ENCODE measurements around the gene ATP10A. TPM values are rescaled to one million over a fixed set of nuclear protein-coding genes. Genes with fewer than 3 reads are reported as not detected.
A peak's percentile ranks its signal among the peaks of the same experiment; 100 is the strongest.

ATP10A gene
- total RNA-seq, 4 donors from 2014 or later, result 3.8 to 7.1 (median 5.2) TPM

DNA sequence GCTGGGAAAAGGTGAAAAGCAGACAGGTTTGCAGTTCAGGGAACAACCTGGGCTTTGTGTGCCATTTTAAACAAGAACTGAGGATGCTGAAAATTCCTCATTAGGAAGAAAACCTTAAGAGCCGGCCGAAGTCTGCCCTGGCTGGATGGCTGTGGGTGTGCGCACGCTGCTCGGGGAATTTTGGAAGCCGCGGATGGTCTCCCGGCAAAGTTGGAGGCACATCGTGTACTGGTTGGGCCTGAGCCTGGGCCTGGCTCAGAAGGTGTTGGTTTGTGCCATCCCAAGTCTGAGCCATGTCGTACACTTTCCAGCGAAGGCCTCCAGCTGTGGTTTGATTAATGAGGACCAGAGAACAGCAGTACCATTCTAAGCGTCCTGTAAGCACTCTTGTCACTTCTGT is 188.2 kb downstream of the ATP10A start:
- Histone ChIP-seq H3K27ac (peak overlapping the region; percentile 64), H3K27me3 (no peaks in the 10 kb centered on the region), H3K36me3 (no peaks in the 10 kb centered on the region), H3K4me1 (peaks cover 46% of the 10 kb centered on the region), H3K4me3 (no peak overlapping the region), H3K9me3 (no peaks in the 10 kb centered on the region)
- peak in 1 of 2 donors; percentile 85 for DNase-seq (ENCODE audit: low spot score in 2 of 2)
- 39% methylated on average over 12 of the region's 12 CpGs for WGBS
- TF ChIP-seq EP300 (IDR thresholded peaks at IDR 0.05) (peak; percentile 86), POLR2A (IDR thresholded peaks at IDR 0.05) (no peak), POLR2AphosphoS5 (IDR thresholded peaks at IDR 0.05) (peak in 2 of 3 donors; percentile 37 to 78)
- TF ChIP-seq, protein P1, sequence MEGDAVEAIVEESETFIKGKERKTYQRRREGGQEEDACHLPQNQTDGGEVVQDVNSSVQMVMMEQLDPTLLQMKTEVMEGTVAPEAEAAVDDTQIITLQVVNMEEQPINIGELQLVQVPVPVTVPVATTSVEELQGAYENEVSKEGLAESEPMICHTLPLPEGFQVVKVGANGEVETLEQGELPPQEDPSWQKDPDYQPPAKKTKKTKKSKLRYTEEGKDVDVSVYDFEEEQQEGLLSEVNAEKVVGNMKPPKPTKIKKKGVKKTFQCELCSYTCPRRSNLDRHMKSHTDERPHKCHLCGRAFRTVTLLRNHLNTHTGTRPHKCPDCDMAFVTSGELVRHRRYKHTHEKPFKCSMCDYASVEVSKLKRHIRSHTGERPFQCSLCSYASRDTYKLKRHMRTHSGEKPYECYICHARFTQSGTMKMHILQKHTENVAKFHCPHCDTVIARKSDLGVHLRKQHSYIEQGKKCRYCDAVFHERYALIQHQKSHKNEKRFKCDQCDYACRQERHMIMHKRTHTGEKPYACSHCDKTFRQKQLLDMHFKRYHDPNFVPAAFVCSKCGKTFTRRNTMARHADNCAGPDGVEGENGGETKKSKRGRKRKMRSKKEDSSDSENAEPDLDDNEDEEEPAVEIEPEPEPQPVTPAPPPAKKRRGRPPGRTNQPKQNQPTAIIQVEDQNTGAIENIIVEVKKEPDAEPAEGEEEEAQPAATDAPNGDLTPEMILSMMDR (IDR thresholded peaks at IDR 0.05), result no peak

DNA sequence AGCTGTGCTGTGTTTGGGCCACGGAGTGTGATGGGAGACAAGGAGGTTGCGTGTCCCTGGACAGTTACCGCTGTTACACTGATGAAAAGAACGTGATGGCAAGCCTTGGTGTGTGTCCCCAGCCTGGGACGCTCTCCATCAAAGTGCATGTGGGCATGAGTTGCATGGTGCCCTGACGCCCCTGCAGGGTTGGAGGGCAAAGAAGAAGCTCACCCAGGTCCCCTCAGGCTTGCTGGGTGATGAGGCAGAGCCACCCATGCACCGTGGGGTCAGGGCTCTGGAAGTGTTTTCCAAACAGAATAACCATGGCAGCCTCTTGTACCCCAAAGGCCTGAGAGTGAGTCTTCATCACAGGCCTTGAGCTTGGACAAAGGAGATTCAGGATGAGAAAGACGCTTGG is 189.2 kb downstream of the ATP10A start:
- DNase-seq (ENCODE audit: low spot score in 2 of 2), result no peak
- Histone ChIP-seq H3K27me3 (no peaks in the 10 kb centered on the region), H3K27ac (peak overlapping the region; percentile 64), H3K4me3 (no peak overlapping the region), H3K4me1 (peaks cover 50% of the 10 kb centered on the region), H3K9me3 (no peaks in the 10 kb centered on the region), H3K36me3 (no peaks in the 10 kb centered on the region)
- 86% methylated on average over 5 of the region's 8 CpGs for WGBS
- TF ChIP-seq POLR2A (IDR thresholded peaks at IDR 0.05) (no peak), POLR2AphosphoS5 (IDR thresholded peaks at IDR 0.05) (no peak), EP300 (IDR thresholded peaks at IDR 0.05) (no peak)
- TF ChIP-seq, protein P1 (IDR thresholded peaks at IDR 0.05), result no peak

DNA sequence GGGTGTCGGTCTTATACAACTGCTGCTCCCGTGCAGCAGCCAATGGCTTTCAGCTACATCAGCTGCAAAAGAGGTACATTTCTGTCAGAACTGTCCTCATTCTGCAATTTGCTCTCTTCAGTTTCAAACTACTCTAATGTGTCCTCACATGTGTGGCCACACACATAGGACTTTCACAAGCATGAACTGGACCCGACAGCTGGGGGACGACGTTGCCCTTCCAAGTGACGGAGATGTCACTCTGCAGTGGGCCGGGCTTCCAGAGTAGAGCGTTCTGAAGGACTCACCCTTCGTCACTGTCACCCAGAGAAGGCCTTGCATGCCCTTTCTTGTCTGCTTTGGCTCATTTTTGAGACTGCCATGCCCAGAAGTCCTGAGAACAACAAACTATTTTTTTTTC is 189.8 kb downstream of the ATP10A start:
- Histone ChIP-seq H3K4me3 (no peak overlapping the region), H3K27me3 (no peaks in the 10 kb centered on the region), H3K4me1 (peaks cover 50% of the 10 kb centered on the region), H3K27ac (peak overlapping the region; percentile 64), H3K36me3 (no peaks in the 10 kb centered on the region), H3K9me3 (no peaks in the 10 kb centered on the region)
- WGBS, result 49% methylated on average over 8 of the region's 9 CpGs
- DNase-seq (ENCODE audit: low spot score in 2 of 2), result no peak
- no peak for TF ChIP-seq POLR2A (IDR thresholded peaks at IDR 0.05)
- no peak for TF ChIP-seq EP300 (IDR thresholded peaks at IDR 0.05)
- no peak for TF ChIP-seq POLR2AphosphoS5 (IDR thresholded peaks at IDR 0.05)
- TF ChIP-seq, protein P1 (IDR thresholded peaks at IDR 0.05), result no peak

DNA sequence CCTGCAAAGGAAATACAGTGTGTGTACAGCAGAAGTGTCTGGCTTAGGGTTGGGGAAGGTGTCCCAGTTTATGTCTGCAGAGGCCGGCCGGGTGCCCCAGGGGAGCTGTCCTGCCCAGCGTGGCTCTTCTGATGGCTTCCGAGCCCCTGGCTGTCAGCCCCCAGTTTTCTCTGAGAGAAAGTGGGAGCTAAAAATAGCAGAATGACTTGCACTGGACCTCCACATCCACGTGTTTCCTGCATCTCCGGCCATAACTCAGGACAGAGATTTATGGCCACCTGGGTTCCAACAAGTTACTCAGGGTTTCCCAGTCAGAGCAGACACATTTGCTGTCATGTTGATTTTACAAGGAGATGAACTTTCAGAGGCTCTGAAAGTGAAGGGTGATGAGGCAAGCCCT is 192.0 kb downstream of the ATP10A start:
- Histone ChIP-seq H3K4me1 (peaks cover 50% of the 10 kb centered on the region), H3K4me3 (no peak overlapping the region), H3K9me3 (no peaks in the 10 kb centered on the region), H3K36me3 (no peaks in the 10 kb centered on the region), H3K27me3 (no peaks in the 10 kb centered on the region), H3K27ac (no peak overlapping the region)
- DNase-seq (ENCODE audit: low spot score in 2 of 2), result no peak
- TF ChIP-seq EP300 (IDR thresholded peaks at IDR 0.05) (no peak), POLR2A (IDR thresholded peaks at IDR 0.05) (no peak), POLR2AphosphoS5 (IDR thresholded peaks at IDR 0.05) (no peak)
- TF ChIP-seq, protein P1 (IDR thresholded peaks at IDR 0.05), result no peak
- 3% methylated on average over 6 of the region's 6 CpGs for WGBS

DNA sequence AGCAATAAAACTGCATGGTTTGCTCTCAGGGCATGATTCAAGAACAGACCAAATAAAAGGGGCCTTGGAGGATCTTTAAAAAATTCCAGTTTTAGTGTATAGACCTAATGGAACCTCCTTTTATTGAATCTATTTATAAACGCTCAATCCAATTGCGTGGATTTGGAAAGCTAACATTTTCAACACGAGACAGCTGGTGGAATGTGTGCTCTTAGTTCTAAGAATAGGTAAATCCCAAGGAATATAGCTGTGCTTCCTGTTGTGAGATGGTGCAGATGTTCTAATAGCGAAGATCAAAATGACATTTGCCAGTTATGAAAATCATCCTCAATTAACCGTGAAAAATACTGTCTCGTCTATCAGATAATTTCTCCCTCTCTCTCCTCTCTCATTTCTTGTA is 192.5 kb downstream of the ATP10A start:
- Histone ChIP-seq H3K4me3 (no peak overlapping the region), H3K36me3 (no peaks in the 10 kb centered on the region), H3K27ac (no peak overlapping the region), H3K9me3 (no peaks in the 10 kb centered on the region), H3K27me3 (no peaks in the 10 kb centered on the region), H3K4me1 (peaks cover 47% of the 10 kb centered on the region)
- 12% methylated on average over 6 of the region's 6 CpGs for WGBS
- no peak for DNase-seq (ENCODE audit: low spot score in 2 of 2)
- TF ChIP-seq EP300 (IDR thresholded peaks at IDR 0.05) (no peak), POLR2AphosphoS5 (IDR thresholded peaks at IDR 0.05) (no peak), POLR2A (IDR thresholded peaks at IDR 0.05) (no peak)
- TF ChIP-seq, protein P1 (IDR thresholded peaks at IDR 0.05), result no peak
